ENCODE data around the gene HDAC6. TPM values are rescaled to one million over a fixed set of nuclear protein-coding genes. Genes with fewer than 3 reads are reported as not detected.

HDAC6 gene
- total and polyA plus RNA-seq, 10 of the 15 experiments (the other 5 are each of a cell fraction or from before 2014, with no cell fraction given) = 8.3 to 47.0 (median 34.1) TPM

DNA sequence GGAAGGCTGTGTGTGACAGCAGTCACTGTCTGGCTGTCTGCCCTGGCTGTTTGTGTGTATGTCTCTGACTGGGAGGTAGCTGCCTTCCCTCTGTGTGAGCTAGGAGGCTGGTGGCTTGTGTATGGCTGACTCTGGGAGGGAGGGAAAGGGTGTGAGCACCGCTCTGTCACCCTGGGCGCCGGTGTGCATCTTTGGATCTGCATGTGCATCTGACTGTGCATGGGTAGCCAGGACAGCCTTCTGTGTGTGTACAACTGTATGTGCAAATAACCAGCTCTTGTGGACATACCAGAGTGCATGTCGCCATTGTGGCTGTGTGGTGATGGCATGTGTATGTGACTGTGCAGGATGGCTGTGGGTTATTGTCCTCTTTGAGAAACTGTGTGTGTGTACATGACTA is 17.0 kb downstream of the HDAC6 start:
- no TSS peak for BruUV-seq (replicated peaks)
- POLR2A ChIA-PET = no interaction called here
- no peak for TF ChIP-seq SMAD1 (IDR thresholded peaks at IDR 0.05; ENCODE audit: low read depth, partially characterized antibody)
- no peak for TF ChIP-seq TAF1 (IDR thresholded peaks at IDR 0.05; ENCODE audit: borderline replicate concordance, low read depth, low read length)
- TF ChIP-seq, protein P1, sequence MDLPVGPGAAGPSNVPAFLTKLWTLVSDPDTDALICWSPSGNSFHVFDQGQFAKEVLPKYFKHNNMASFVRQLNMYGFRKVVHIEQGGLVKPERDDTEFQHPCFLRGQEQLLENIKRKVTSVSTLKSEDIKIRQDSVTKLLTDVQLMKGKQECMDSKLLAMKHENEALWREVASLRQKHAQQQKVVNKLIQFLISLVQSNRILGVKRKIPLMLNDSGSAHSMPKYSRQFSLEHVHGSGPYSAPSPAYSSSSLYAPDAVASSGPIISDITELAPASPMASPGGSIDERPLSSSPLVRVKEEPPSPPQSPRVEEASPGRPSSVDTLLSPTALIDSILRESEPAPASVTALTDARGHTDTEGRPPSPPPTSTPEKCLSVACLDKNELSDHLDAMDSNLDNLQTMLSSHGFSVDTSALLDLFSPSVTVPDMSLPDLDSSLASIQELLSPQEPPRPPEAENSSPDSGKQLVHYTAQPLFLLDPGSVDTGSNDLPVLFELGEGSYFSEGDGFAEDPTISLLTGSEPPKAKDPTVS (IDR thresholded peaks at IDR 0.05; ENCODE audit: low read depth, low read length) = no peak
- no peak for TF ChIP-seq MTA3 (IDR thresholded peaks at IDR 0.05; ENCODE audit: borderline replicate concordance, low read length)
- TF ChIP-seq GABPA (IDR thresholded peaks at IDR 0.05; ENCODE audit: low read depth) = no peak
- no peak for TF ChIP-seq NR2C1 (IDR thresholded peaks at IDR 0.05)
- TF ChIP-seq, protein P2, sequence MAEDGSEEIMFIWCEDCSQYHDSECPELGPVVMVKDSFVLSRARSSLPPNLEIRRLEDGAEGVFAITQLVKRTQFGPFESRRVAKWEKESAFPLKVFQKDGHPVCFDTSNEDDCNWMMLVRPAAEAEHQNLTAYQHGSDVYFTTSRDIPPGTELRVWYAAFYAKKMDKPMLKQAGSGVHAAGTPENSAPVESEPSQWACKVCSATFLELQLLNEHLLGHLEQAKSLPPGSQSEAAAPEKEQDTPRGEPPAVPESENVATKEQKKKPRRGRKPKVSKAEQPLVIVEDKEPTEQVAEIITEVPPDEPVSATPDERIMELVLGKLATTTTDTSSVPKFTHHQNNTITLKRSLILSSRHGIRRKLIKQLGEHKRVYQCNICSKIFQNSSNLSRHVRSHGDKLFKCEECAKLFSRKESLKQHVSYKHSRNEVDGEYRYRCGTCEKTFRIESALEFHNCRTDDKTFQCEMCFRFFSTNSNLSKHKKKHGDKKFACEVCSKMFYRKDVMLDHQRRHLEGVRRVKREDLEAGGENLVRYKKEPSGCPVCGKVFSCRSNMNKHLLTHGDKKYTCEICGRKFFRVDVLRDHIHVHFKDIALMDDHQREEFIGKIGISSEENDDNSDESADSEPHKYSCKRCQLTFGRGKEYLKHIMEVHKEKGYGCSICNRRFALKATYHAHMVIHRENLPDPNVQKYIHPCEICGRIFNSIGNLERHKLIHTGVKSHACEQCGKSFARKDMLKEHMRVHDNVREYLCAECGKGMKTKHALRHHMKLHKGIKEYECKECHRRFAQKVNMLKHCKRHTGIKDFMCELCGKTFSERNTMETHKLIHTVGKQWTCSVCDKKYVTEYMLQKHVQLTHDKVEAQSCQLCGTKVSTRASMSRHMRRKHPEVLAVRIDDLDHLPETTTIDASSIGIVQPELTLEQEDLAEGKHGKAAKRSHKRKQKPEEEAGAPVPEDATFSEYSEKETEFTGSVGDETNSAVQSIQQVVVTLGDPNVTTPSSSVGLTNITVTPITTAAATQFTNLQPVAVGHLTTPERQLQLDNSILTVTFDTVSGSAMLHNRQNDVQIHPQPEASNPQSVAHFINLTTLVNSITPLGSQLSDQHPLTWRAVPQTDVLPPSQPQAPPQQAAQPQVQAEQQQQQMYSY (CRISPR knock-in tag; IDR thresholded peaks at IDR 0.05) = no peak
- TF ChIP-seq MTA2 (IDR thresholded peaks at IDR 0.05; ENCODE audit: low read depth) = no peak
- TF ChIP-seq PAX5 (IDR thresholded peaks at IDR 0.05; ENCODE audit: borderline replicate concordance, low read depth, low read length) = no peak
- no peak for TF ChIP-seq NFYB (IDR thresholded peaks at IDR 0.05; ENCODE audit: insufficient read depth, low read depth, low read length)
- TF ChIP-seq, protein P3, sequence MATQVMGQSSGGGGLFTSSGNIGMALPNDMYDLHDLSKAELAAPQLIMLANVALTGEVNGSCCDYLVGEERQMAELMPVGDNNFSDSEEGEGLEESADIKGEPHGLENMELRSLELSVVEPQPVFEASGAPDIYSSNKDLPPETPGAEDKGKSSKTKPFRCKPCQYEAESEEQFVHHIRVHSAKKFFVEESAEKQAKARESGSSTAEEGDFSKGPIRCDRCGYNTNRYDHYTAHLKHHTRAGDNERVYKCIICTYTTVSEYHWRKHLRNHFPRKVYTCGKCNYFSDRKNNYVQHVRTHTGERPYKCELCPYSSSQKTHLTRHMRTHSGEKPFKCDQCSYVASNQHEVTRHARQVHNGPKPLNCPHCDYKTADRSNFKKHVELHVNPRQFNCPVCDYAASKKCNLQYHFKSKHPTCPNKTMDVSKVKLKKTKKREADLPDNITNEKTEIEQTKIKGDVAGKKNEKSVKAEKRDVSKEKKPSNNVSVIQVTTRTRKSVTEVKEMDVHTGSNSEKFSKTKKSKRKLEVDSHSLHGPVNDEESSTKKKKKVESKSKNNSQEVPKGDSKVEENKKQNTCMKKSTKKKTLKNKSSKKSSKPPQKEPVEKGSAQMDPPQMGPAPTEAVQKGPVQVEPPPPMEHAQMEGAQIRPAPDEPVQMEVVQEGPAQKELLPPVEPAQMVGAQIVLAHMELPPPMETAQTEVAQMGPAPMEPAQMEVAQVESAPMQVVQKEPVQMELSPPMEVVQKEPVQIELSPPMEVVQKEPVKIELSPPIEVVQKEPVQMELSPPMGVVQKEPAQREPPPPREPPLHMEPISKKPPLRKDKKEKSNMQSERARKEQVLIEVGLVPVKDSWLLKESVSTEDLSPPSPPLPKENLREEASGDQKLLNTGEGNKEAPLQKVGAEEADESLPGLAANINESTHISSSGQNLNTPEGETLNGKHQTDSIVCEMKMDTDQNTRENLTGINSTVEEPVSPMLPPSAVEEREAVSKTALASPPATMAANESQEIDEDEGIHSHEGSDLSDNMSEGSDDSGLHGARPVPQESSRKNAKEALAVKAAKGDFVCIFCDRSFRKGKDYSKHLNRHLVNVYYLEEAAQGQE (IDR thresholded peaks at IDR 0.05; ENCODE audit: low read depth, low read length) = no peak
- no peak for TF ChIP-seq SMARCA5 (IDR thresholded peaks at IDR 0.05)
- no peak for TF ChIP-seq LARP7 (IDR thresholded peaks at IDR 0.05)
- no peak for TF ChIP-seq TCF7 (IDR thresholded peaks at IDR 0.05; ENCODE audit: borderline replicate concordance)
- no peak for TF ChIP-seq BRCA1 (IDR thresholded peaks at IDR 0.05; ENCODE audit: low read depth, low read length)
- TF ChIP-seq ZNF384 (IDR thresholded peaks at IDR 0.05; ENCODE audit: borderline replicate concordance, low read depth, low read length) = no peak
- no peak for TF ChIP-seq NFXL1 (IDR thresholded peaks at IDR 0.05; ENCODE audit: borderline replicate concordance)

More for the DNA sequence above, 17.0 kb downstream of the HDAC6 start:
- H3K4me3 ChIP-seq = no peak overlapping the region
- no peaks in the 10 kb centered on the region for H3K4me1 ChIP-seq (ENCODE audit: control insufficient read depth, insufficient read depth, low read length)
- in situ Hi-C loops (cut with MboI) = no loop called here
- H2AFZ ChIP-seq (ENCODE audit: control insufficient read depth, low read depth, low read length) = no peak overlapping the region
- no peaks in the 10 kb centered on the region for H3K36me3 ChIP-seq (ENCODE audit: control insufficient read depth in 2 of 2, insufficient read depth in 2 of 2, low read length in 1 of 2)
- no peaks in the 10 kb centered on the region for H3K27me3 ChIP-seq (replicated peaks in 1 of 2; ENCODE audit: control insufficient read depth in 2 of 2, insufficient read depth in 2 of 2, low read length in 1 of 2)
- no peak overlapping the region for H3K4me2 ChIP-seq (ENCODE audit: control insufficient read depth, insufficient read depth)
- H3K27ac ChIP-seq (ENCODE audit: control insufficient read depth, insufficient read depth) = no peak overlapping the region
- H3K9me3 ChIP-seq (replicated peaks; ENCODE audit: control insufficient read depth, insufficient read depth, low read length) = no peaks in the 10 kb centered on the region
- intact Hi-C loops (cut with micrococcal nuclease; ENCODE audit: unreplicated experiment) = no loop called here
- ATAC-seq (no peak), FAIRE-seq (no peak), DNase-seq (ENCODE audit: low read depth, low spot score) (no peak)
- ChIA-PET RAD21 (ENCODE audit: unreplicated experiment) (no interaction called here), SMC1A (ENCODE audit: uncharacterized antibody, unreplicated experiment) (no interaction called here), CTCF (no interaction called here)
- no peak overlapping the region for H3K9ac ChIP-seq (ENCODE audit: control insufficient read depth, insufficient read depth, low read length)
- 53% methylated on average over 4 of the region's 4 CpGs for WGBS (ENCODE audit: insufficient coverage, insufficient replicate concordance, low lambda C conversion rate, missing lambda C conversion rate)
- H3K79me2 ChIP-seq (ENCODE audit: control insufficient read depth, insufficient read depth, low read length) = no peaks in the 10 kb centered on the region
- no peaks in the 10 kb centered on the region for H4K20me1 ChIP-seq (ENCODE audit: control insufficient read depth, insufficient read depth)
